SK-N-SH (cell line): Measurements from ENCODE around the gene CALD1. TPM values are rescaled to one million over a fixed set of nuclear protein-coding genes. Genes with fewer than 3 reads are reported as not detected.

ENCODE experiments used
- CTCF ChIA-PET: fragments of 300-600, 350-600 bp; formaldehyde crosslinking; extraction: SDS; loops from one replicate; lab custom pipeline; 2021; lab: Yijun Ruan, JAX
- POLR2A ChIA-PET: fragments of 350-600 bp; sonication (Branson Sonifier 250); formaldehyde crosslinking; extraction: SDS; loops from one replicate; lab custom pipeline; 2020; ENCODE audit warnings: antibody characterized with exemption, inconsistent platforms; lab: Yijun Ruan, JAX
- DNase-seq: peaks from one replicate; pipeline ENCODE4 v3.0.0; 2012
- H2AFZ ChIP-seq: fragments of 200-600 bp; sonication (generic); 2 replicates; pipeline ENCODE4 v1.8.1; 2016; ENCODE audit warnings: antibody characterized with exemption, mild to moderate bottlenecking, low read depth
- H3F3A ChIP-seq: fragments of 200-600 bp; sonication (generic); replicated peaks from 2 replicates; pipeline ENCODE3; 2016; ENCODE audit warnings: antibody characterized with exemption, mild to moderate bottlenecking; ENCODE audit not compliant: insufficient read depth
- H3K27ac ChIP-seq, 2 experiments: fragments of 200-500 bp in 1 of 2; fragments of 200-600 bp in 1 of 2; sonication (Bioruptor generic) in 1 of 2; sonication (generic), shearing (Covaris generic) in 1 of 2; 2 replicates each; pipeline versions ENCODE4 v1.5.1 to v1.6.1; 2014 to 2016; ENCODE audit warnings: low read depth in 2 of 2, inconsistent platforms in 1 of 2, low read length in 1 of 2, mild to moderate bottlenecking in 1 of 2, mixed read lengths in 1 of 2
- H3K27me3 ChIP-seq: fragments of 200-600 bp; sonication (generic), shearing (Covaris generic); 2 replicates; pipeline ENCODE4 v1.6.1; 2016; ENCODE audit warnings: mixed run types; ENCODE audit not compliant: insufficient read depth
- H3K36me3 ChIP-seq, 2 experiments: fragments of 200-500 bp in 1 of 2; fragments of 200-600 bp in 1 of 2; sonication (Bioruptor generic) in 1 of 2; sonication (generic) in 1 of 2; replicated peaks in 1 of 2; 2 replicates each; pipeline versions ENCODE3 to v1.5.1; 2014 to 2016; ENCODE audit warnings: low read length in 1 of 2, mild to moderate bottlenecking in 1 of 2; ENCODE audit not compliant: insufficient read depth in 2 of 2, control insufficient read depth in 1 of 2
- H3K4me1 ChIP-seq, 2 experiments: fragments of 200-500 bp in 1 of 2; fragments of 200-600 bp in 1 of 2; sonication (Bioruptor generic) in 1 of 2; sonication (generic), shearing (Covaris generic) in 1 of 2; 2 replicates each; pipeline versions ENCODE4 v1.5.1 to v1.6.1; 2014 to 2016; ENCODE audit warnings: low read depth in 1 of 2, low read length in 1 of 2, mixed run types in 1 of 2; ENCODE audit not compliant: insufficient read depth in 2 of 2, control insufficient read depth in 1 of 2
- H3K4me2 ChIP-seq: fragments of 200-600 bp; sonication (generic), shearing (Covaris generic); 2 replicates; pipeline ENCODE4 v1.6.1; 2017; ENCODE audit warnings: mixed run types
- H3K4me3 ChIP-seq, 2 experiments: fragments of 200-500 bp in 1 of 2; fragments of 200-600 bp in 1 of 2; sonication (Bioruptor generic) in 1 of 2; sonication (generic), shearing (Covaris generic) in 1 of 2; 2 replicates each; pipeline versions ENCODE4 v1.5.1 to v1.8.1; 2014 to 2016; ENCODE audit warnings: low read depth in 2 of 2, inconsistent platforms in 1 of 2, low read length in 1 of 2, mild to moderate bottlenecking in 1 of 2, mixed read lengths in 1 of 2, moderate library complexity in 1 of 2
- H3K79me2 ChIP-seq: fragments of 200-600 bp; sonication (generic); 2 replicates; pipeline ENCODE4 v1.8.1; 2017; ENCODE audit warnings: mild to moderate bottlenecking; ENCODE audit not compliant: insufficient read depth
- H3K9ac ChIP-seq: fragments of 200-600 bp; sonication (generic); 2 replicates; pipeline ENCODE4 v1.6.1; 2017; ENCODE audit warnings: mixed run types
- H3K9me2 ChIP-seq: fragments of 200-600 bp; sonication (generic); 2 replicates; pipeline ENCODE4 v1.6.1; 2017; ENCODE audit warnings: mixed run types
- H3K9me3 ChIP-seq: fragments of 200-600 bp; sonication (generic); 2 replicates; pipeline ENCODE4 v1.6.1; 2017; ENCODE audit warnings: mixed run types, mild to moderate bottlenecking, moderate library complexity
- H4K20me1 ChIP-seq: fragments of 200-600 bp; sonication (generic); 2 replicates; pipeline ENCODE4 v1.6.1; 2017; ENCODE audit warnings: mild to moderate bottlenecking, mixed run types; ENCODE audit not compliant: insufficient read depth
- CHD2 ChIP-seq: fragments of 150-350 bp; IDR thresholded peaks from 2 replicates; pipeline ENCODE4 v1.6.1; 2018; ENCODE audit warnings: low read length; ENCODE audit not compliant: partially characterized antibody
- CTCF ChIP-seq: fragments of 200-600 bp; sonication (generic); IDR thresholded peaks from 2 replicates; pipeline ENCODE4 v1.6.1; 2017; ENCODE audit warnings: antibody characterized with exemption, mild to moderate bottlenecking, moderate library complexity
- EP300 ChIP-seq, 2 experiments: IDR thresholded peaks; 2 replicates each; pipeline versions ENCODE4 v1.4.0 to v1.6.1; 2012; ENCODE audit warnings: borderline replicate concordance in 1 of 2, low read depth in 1 of 2, low read length in 1 of 2
- EZH2phosphoT487 ChIP-seq: fragments of 200-600 bp; sonication (generic); IDR thresholded peaks from 2 replicates; pipeline ENCODE4 v1.6.1; 2017; ENCODE audit warnings: low read depth, mixed run types, mild to moderate bottlenecking, antibody characterized with exemption, moderate library complexity, borderline replicate concordance
- FOXM1 ChIP-seq: IDR thresholded peaks from 2 replicates; pipeline ENCODE4 v1.4.0; 2012; ENCODE audit warnings: low read depth, mild to moderate bottlenecking
- GABPA ChIP-seq: IDR thresholded peaks from 2 replicates; pipeline ENCODE4 v1.4.0; 2012; ENCODE audit warnings: low read depth, mild to moderate bottlenecking
- GATA2 ChIP-seq: sonication (generic); formaldehyde crosslinking; IDR thresholded peaks from 2 replicates; pipeline ENCODE4 v1.5.0; 2020; ENCODE audit warnings: mild to moderate bottlenecking, missing genetic modification reagents
- MAX ChIP-seq: IDR thresholded peaks from 2 replicates; pipeline ENCODE4 v1.4.0; 2012; ENCODE audit warnings: low read depth
- MEF2A ChIP-seq: IDR thresholded peaks from 2 replicates; pipeline ENCODE4 v1.4.0; 2012; ENCODE audit warnings: low read depth, borderline replicate concordance
- MXI1 ChIP-seq: IDR thresholded peaks from 2 replicates; pipeline ENCODE4 v1.6.1; 2012; ENCODE audit warnings: mild to moderate bottlenecking, low read depth, low read length, improper control_type of control experiment
- NFIC ChIP-seq: IDR thresholded peaks from 2 replicates; pipeline ENCODE4 v1.4.0; 2012; ENCODE audit warnings: borderline replicate concordance
- NRF1 ChIP-seq: IDR thresholded peaks from 2 replicates; pipeline ENCODE4 v1.6.1; 2012; ENCODE audit warnings: low read depth, mild to moderate bottlenecking, low read length
- PBX3 ChIP-seq: IDR thresholded peaks from 2 replicates; pipeline ENCODE4; 2012
- POLR2AphosphoS5 ChIP-seq: IDR thresholded peaks from 2 replicates; pipeline ENCODE4 v1.6.1; 2012; ENCODE audit warnings: low read depth, low read length
- RCOR1 ChIP-seq: fragments of 150-350 bp; IDR thresholded peaks from 2 replicates; pipeline ENCODE4 v1.6.1; 2017; ENCODE audit warnings: antibody characterized with exemption, low read length
- REST ChIP-seq: IDR thresholded peaks from 2 replicates; pipeline ENCODE4 v1.6.1; 2012; ENCODE audit warnings: mild to moderate bottlenecking, low read depth, low read length, moderate library complexity
- RFX5 ChIP-seq: IDR thresholded peaks from 2 replicates; pipeline ENCODE4 v1.6.1; 2012; ENCODE audit warnings: mild to moderate bottlenecking, improper control_type of control experiment, low read length
- RXRA ChIP-seq: IDR thresholded peaks from 2 replicates; pipeline ENCODE4 v1.4.0; 2012; ENCODE audit warnings: low read depth, mild to moderate bottlenecking, borderline replicate concordance
- SIN3A ChIP-seq: IDR thresholded peaks from 2 replicates; pipeline ENCODE4 v1.6.1; 2012; ENCODE audit warnings: low read depth, mild to moderate bottlenecking, low read length, moderate library complexity, borderline replicate concordance
- SMC3 ChIP-seq: IDR thresholded peaks from 2 replicates; pipeline ENCODE4 v1.6.1; 2012; ENCODE audit warnings: low read depth, low read length, improper control_type of control experiment
- TAF1 ChIP-seq: IDR thresholded peaks from 2 replicates; pipeline ENCODE4 v1.6.1; 2012; ENCODE audit warnings: low read depth, mild to moderate bottlenecking, low read length, moderate library complexity, borderline replicate concordance
- USF1 ChIP-seq: IDR thresholded peaks from 2 replicates; pipeline ENCODE4 v1.4.0; 2012; ENCODE audit warnings: low read depth, borderline replicate concordance
- YY1 ChIP-seq: IDR thresholded peaks from 2 replicates; pipeline ENCODE4 v1.4.0; 2012; ENCODE audit warnings: low read depth, mild to moderate bottlenecking
- ZBTB33 ChIP-seq: IDR thresholded peaks from 2 replicates; pipeline ENCODE4 v1.4.0; 2012; ENCODE audit warnings: low read depth, borderline replicate concordance
- WGBS: methylation state at CpG from one replicate; pipeline ENCODE4 v1.1.6; 2017; ENCODE audit warnings: low lambda C conversion rate; 5-methylcytosine and 5-hydroxymethylcytosine counted together
- polyA plus RNA-seq, 3 experiments: library from polyadenylated mRNA; depleted of rRNA; stranded (reverse); fragments of >200 nt; gene quantifications; 2 replicates each; pipeline ENCODE4 v1.2.3, GENCODE V29; 2012

CALD1 gene
- polyA plus RNA-seq, 1 of the 3 experiments (the other 2 are of a cell fraction), result 299 TPM

- peaks cover 96% of the 10 kb centered on the region for H3K79me2 ChIP-seq
- H2AFZ ChIP-seq, result no peak overlapping the region
- no peaks in the 10 kb centered on the region for H3K9me3 ChIP-seq
- no peak for DNase-seq
- WGBS, result 13% methylated on average over 1 of the region's 1 CpG
- peak overlapping the region; percentile 28; the same call in 1 of the 2 replicates for H3K9ac ChIP-seq
- H3K27me3 ChIP-seq, result no peaks in the 10 kb centered on the region
- H3K9me2 ChIP-seq, result no peaks in the 10 kb centered on the region
- H3K4me1 ChIP-seq, result peaks cover 5 to 24% of the 10 kb centered on the region in 2 experiments
- no peak overlapping the region for H3K4me3 ChIP-seq
- ChIA-PET CTCF (interaction anchor here (1.7 kb wide), 1 partner anchor 9 kb away, joined by 6 read pairs; no protein-coding TSS in a partner anchor), POLR2A (no interaction called here)
- H3K27ac ChIP-seq, result peak overlapping the region; percentile 62 to 94
- H3K4me2 ChIP-seq, result peak overlapping the region; percentile 12; the same call in 1 of the 2 replicates
- H3K36me3 ChIP-seq, result peaks cover 21 to 41% of the 10 kb centered on the region in 2 experiments
- peaks cover 38% of the 10 kb centered on the region for H3F3A ChIP-seq
- peaks cover 6% of the 10 kb centered on the region for H4K20me1 ChIP-seq
- TF ChIP-seq RXRA, result 0 out of 2 replicates have a peak, but pooled peaks have one; percentile 25
- no peak for TF ChIP-seq CHD2
- no peak for TF ChIP-seq MAX
- TF ChIP-seq EZH2phosphoT487, result no peak
- no peak for TF ChIP-seq FOXM1
- TF ChIP-seq RFX5, result no peak
- TF ChIP-seq NRF1, result no peak
- peak; percentile 49; the same call in 1 of the 2 replicates for TF ChIP-seq YY1
- 0 out of 2 replicates have a peak, but pooled peaks have one; percentile 30 for TF ChIP-seq SIN3A
- TF ChIP-seq REST, result no peak
- TF ChIP-seq GATA2 (CRISPR knock-in tag), result no peak
- no peak for TF ChIP-seq MXI1
- no peak for TF ChIP-seq TAF1
- TF ChIP-seq GABPA, result 0 out of 2 replicates have a peak, but pooled peaks have one; percentile 11
- TF ChIP-seq EP300 (IDR thresholded peaks at IDR 0.05; ENCODE audit: borderline replicate concordance in 1 of 2, low read depth in 1 of 2, low read length in 1 of 2), result peak in 1 of 2 experiments; percentile 72; a peak in 1 of 4 replicates
- no peak for TF ChIP-seq SMC3
- no peak for TF ChIP-seq RCOR1
- no peak for TF ChIP-seq CTCF
- peak; percentile 48; the same call in 1 of the 2 replicates for TF ChIP-seq PBX3
- peak; percentile 36 for TF ChIP-seq POLR2AphosphoS5
- no peak; the same call in 1 of the 2 replicates for TF ChIP-seq ZBTB33
- no peak for TF ChIP-seq MEF2A
- TF ChIP-seq USF1, result no peak
- no peak for TF ChIP-seq NFIC
Measured at GRCh38 chr7:134823400-134823799, 44.0 kb downstream of the CALD1 start.
